ENCODE measurements around the gene CDX4. TPM values are rescaled to one million over a fixed set of nuclear protein-coding genes. Genes with fewer than 3 reads are reported as not detected.

The CDX4 gene
- total RNA-seq (not detected), polyA plus RNA-seq (not detected)
- long read RNA-seq, donor 1 = 0 reads
- long read RNA-seq, donor 2 = 0 reads
- long read RNA-seq, donor 3 = 0 reads
- long read RNA-seq, donor 4 = 0 reads
- long read RNA-seq, donor 5 = 0 reads
- long read RNA-seq, donor 6 = 0 reads
- long read RNA-seq, donor 7 = 0 reads
- long read RNA-seq, donor 8 = 0 reads
- long read RNA-seq, donor 9 = 0 reads
- long read RNA-seq, donor 10 = 0 reads

- Histone ChIP-seq H3K27ac (ENCODE audit: low read depth in 1 of 2, low read length in 1 of 2) (no peak within 1 kb of the TSS), H3K4me3 (ENCODE audit: low read length in 2 of 2) (no peak within 1 kb of the TSS), H3K36me3 (ENCODE audit: control insufficient read depth in 2 of 2, insufficient read depth in 2 of 2, low read length in 1 of 2) (no peaks in the 10 kb centered on the region), H3K4me1 (ENCODE audit: control insufficient read depth in 2 of 2, insufficient read depth in 2 of 2, low read length in 2 of 2) (no peaks in the 10 kb centered on the region), H3K9me3 (ENCODE audit: control insufficient read depth in 2 of 2, insufficient read depth in 1 of 2, low read length in 1 of 2) (no peaks in the 10 kb centered on the region), H3K27me3 (ENCODE audit: control insufficient read depth in 2 of 2, insufficient read depth in 1 of 2, low read length in 1 of 2) (peaks cover 2 to 27% of the 10 kb centered on the region in 2 donors)
- no peak for DNase-seq (ENCODE audit: low read depth in 6 of 9, low spot score in 9 of 9)
- WGBS = 29% methylated on average over 7 of the region's 7 CpGs
These were observed at the start of gene CDX4 for GRCh38 chrX:73446831-73447230. Gene CDX4 (plus strand): TSS chrX:73447053. CDS start chrX:73447254, 201 bp downstream.

GRCh38 chrX:73398185-73398914 is 48.5 kb upstream of the CDX4 start:
- Histone ChIP-seq H3K4me3 (ENCODE audit: low read length in 2 of 2) (no peak overlapping the region), H3K4me1 (ENCODE audit: control insufficient read depth in 2 of 2, insufficient read depth in 2 of 2, low read length in 2 of 2) (no peaks in the 10 kb centered on the region), H3K36me3 (ENCODE audit: control insufficient read depth in 2 of 2, insufficient read depth in 2 of 2, low read length in 1 of 2) (no peaks in the 10 kb centered on the region), H3K9me3 (ENCODE audit: control insufficient read depth in 2 of 2, insufficient read depth in 1 of 2, low read length in 1 of 2) (no peaks in the 10 kb centered on the region), H3K27ac (ENCODE audit: low read depth in 1 of 2, low read length in 1 of 2) (no peak overlapping the region), H3K27me3 (ENCODE audit: control insufficient read depth in 2 of 2, insufficient read depth in 1 of 2, low read length in 1 of 2) (no peaks in the 10 kb centered on the region)
- 73% methylated on average over 2 of the region's 2 CpGs for WGBS
- DNase-seq (ENCODE audit: low read depth in 6 of 9, low spot score in 9 of 9) = no peak

GRCh38 chrX:73400136-73400748 is 46.6 kb upstream of the CDX4 start:
- no peaks in the 10 kb centered on the region for H3K27me3 ChIP-seq (ENCODE audit: control insufficient read depth in 2 of 2, insufficient read depth in 1 of 2, low read length in 1 of 2)
- H3K27ac ChIP-seq (ENCODE audit: low read depth in 1 of 2, low read length in 1 of 2) = no peak overlapping the region
- H3K4me1 ChIP-seq (ENCODE audit: control insufficient read depth in 2 of 2, insufficient read depth in 2 of 2, low read length in 2 of 2) = no peaks in the 10 kb centered on the region
- H3K36me3 ChIP-seq (ENCODE audit: control insufficient read depth in 2 of 2, insufficient read depth in 2 of 2, low read length in 1 of 2) = no peaks in the 10 kb centered on the region
- no peaks in the 10 kb centered on the region for H3K9me3 ChIP-seq (ENCODE audit: control insufficient read depth in 2 of 2, insufficient read depth in 1 of 2, low read length in 1 of 2)
- H3K4me3 ChIP-seq (ENCODE audit: low read length in 2 of 2) = no peak overlapping the region
- 86% methylated on average over 4 of the region's 4 CpGs for WGBS
- no peak for DNase-seq (ENCODE audit: low read depth in 6 of 9, low spot score in 9 of 9)

- Histone ChIP-seq H3K27ac (ENCODE audit: low read depth in 1 of 2, low read length in 1 of 2) (no peak overlapping the region), H3K4me1 (ENCODE audit: control insufficient read depth in 2 of 2, insufficient read depth in 2 of 2, low read length in 2 of 2) (no peaks in the 10 kb centered on the region), H3K27me3 (ENCODE audit: control insufficient read depth in 2 of 2, insufficient read depth in 1 of 2, low read length in 1 of 2) (no peaks in the 10 kb centered on the region), H3K4me3 (ENCODE audit: low read length in 2 of 2) (no peak overlapping the region), H3K9me3 (ENCODE audit: control insufficient read depth in 2 of 2, insufficient read depth in 1 of 2, low read length in 1 of 2) (no peaks in the 10 kb centered on the region), H3K36me3 (ENCODE audit: control insufficient read depth in 2 of 2, insufficient read depth in 2 of 2, low read length in 1 of 2) (no peaks in the 10 kb centered on the region)
- 42% methylated on average over 9 of the region's 9 CpGs for WGBS
- no peak for DNase-seq (ENCODE audit: low read depth in 6 of 9, low spot score in 9 of 9)
These were observed 45.1 kb upstream of the CDX4 start for GRCh38 chrX:73401591-73402266.

- H3K9me3 ChIP-seq (ENCODE audit: control insufficient read depth in 2 of 2, insufficient read depth in 1 of 2, low read length in 1 of 2) = no peaks in the 10 kb centered on the region
- H3K27ac ChIP-seq (ENCODE audit: low read depth in 1 of 2, low read length in 1 of 2) = no peak overlapping the region
- no peak overlapping the region for H3K4me3 ChIP-seq (ENCODE audit: low read length in 2 of 2)
- no peaks in the 10 kb centered on the region for H3K27me3 ChIP-seq (ENCODE audit: control insufficient read depth in 2 of 2, insufficient read depth in 1 of 2, low read length in 1 of 2)
- no peaks in the 10 kb centered on the region for H3K4me1 ChIP-seq (ENCODE audit: control insufficient read depth in 2 of 2, insufficient read depth in 2 of 2, low read length in 2 of 2)
- DNase-seq (ENCODE audit: low read depth in 6 of 9, low spot score in 9 of 9) = no peak
- H3K36me3 ChIP-seq (ENCODE audit: control insufficient read depth in 2 of 2, insufficient read depth in 2 of 2, low read length in 1 of 2) = no peaks in the 10 kb centered on the region
These were observed 33.9 kb upstream of the CDX4 start for GRCh38 chrX:73412930-73413329.

- DNase-seq (ENCODE audit: low read depth in 6 of 9, low spot score in 9 of 9) = no peak
These were observed 500 bp downstream of the CDX4 start for GRCh38 chrX:73447311-73447794.

GRCh38 chrX:73448379-73448778 is 1.5 kb downstream of the CDX4 start:
- 9% methylated on average over 20 of the region's 20 CpGs for WGBS
- Histone ChIP-seq H3K36me3 (ENCODE audit: control insufficient read depth in 2 of 2, insufficient read depth in 2 of 2, low read length in 1 of 2) (no peaks in the 10 kb centered on the region), H3K9me3 (ENCODE audit: control insufficient read depth in 2 of 2, insufficient read depth in 1 of 2, low read length in 1 of 2) (no peaks in the 10 kb centered on the region), H3K27me3 (ENCODE audit: control insufficient read depth in 2 of 2, insufficient read depth in 1 of 2, low read length in 1 of 2) (peaks cover 2 to 27% of the 10 kb centered on the region in 2 donors), H3K4me3 (ENCODE audit: low read length in 2 of 2) (no peak overlapping the region), H3K27ac (ENCODE audit: low read depth in 1 of 2, low read length in 1 of 2) (no peak overlapping the region), H3K4me1 (ENCODE audit: control insufficient read depth in 2 of 2, insufficient read depth in 2 of 2, low read length in 2 of 2) (no peaks in the 10 kb centered on the region)
- no peak for DNase-seq (ENCODE audit: low read depth in 6 of 9, low spot score in 9 of 9)

More at GRCh38 chrX:73447311-73447794, 500 bp downstream of the CDX4 start:
- H3K4me3 ChIP-seq (ENCODE audit: low read length in 2 of 2) = no peak overlapping the region
- peaks cover 2 to 27% of the 10 kb centered on the region in 2 donors for H3K27me3 ChIP-seq (ENCODE audit: control insufficient read depth in 2 of 2, insufficient read depth in 1 of 2, low read length in 1 of 2)
- WGBS = 13% methylated on average over 34 of the region's 34 CpGs
- H3K9me3 ChIP-seq (ENCODE audit: control insufficient read depth in 2 of 2, insufficient read depth in 1 of 2, low read length in 1 of 2) = no peaks in the 10 kb centered on the region
- no peaks in the 10 kb centered on the region for H3K36me3 ChIP-seq (ENCODE audit: control insufficient read depth in 2 of 2, insufficient read depth in 2 of 2, low read length in 1 of 2)
- no peak overlapping the region for H3K27ac ChIP-seq (ENCODE audit: low read depth in 1 of 2, low read length in 1 of 2)
- no peaks in the 10 kb centered on the region for H3K4me1 ChIP-seq (ENCODE audit: control insufficient read depth in 2 of 2, insufficient read depth in 2 of 2, low read length in 2 of 2)

GRCh38 chrX:73455171-73455570 is 8.3 kb downstream of the CDX4 start:
- 0% methylated on average over 1 of the region's 1 CpG for WGBS
- Histone ChIP-seq H3K36me3 (ENCODE audit: control insufficient read depth in 2 of 2, insufficient read depth in 2 of 2, low read length in 1 of 2) (no peaks in the 10 kb centered on the region), H3K4me3 (ENCODE audit: low read length in 2 of 2) (no peak overlapping the region), H3K27ac (ENCODE audit: low read depth in 1 of 2, low read length in 1 of 2) (no peak overlapping the region), H3K27me3 (ENCODE audit: control insufficient read depth in 2 of 2, insufficient read depth in 1 of 2, low read length in 1 of 2) (no peaks in the 10 kb centered on the region), H3K9me3 (ENCODE audit: control insufficient read depth in 2 of 2, insufficient read depth in 1 of 2, low read length in 1 of 2) (no peaks in the 10 kb centered on the region), H3K4me1 (ENCODE audit: control insufficient read depth in 2 of 2, insufficient read depth in 2 of 2, low read length in 2 of 2) (no peaks in the 10 kb centered on the region)
- no peak for DNase-seq (ENCODE audit: low read depth in 6 of 9, low spot score in 9 of 9)

- no peaks in the 10 kb centered on the region for H3K4me1 ChIP-seq (ENCODE audit: control insufficient read depth in 2 of 2, insufficient read depth in 2 of 2, low read length in 2 of 2)
- H3K4me3 ChIP-seq (ENCODE audit: low read length in 2 of 2) = no peak overlapping the region
- no peak overlapping the region for H3K27ac ChIP-seq (ENCODE audit: low read depth in 1 of 2, low read length in 1 of 2)
- DNase-seq (ENCODE audit: low read depth in 6 of 9, low spot score in 9 of 9) = no peak
- no peaks in the 10 kb centered on the region for H3K9me3 ChIP-seq (ENCODE audit: control insufficient read depth in 2 of 2, insufficient read depth in 1 of 2, low read length in 1 of 2)
- no peaks in the 10 kb centered on the region for H3K27me3 ChIP-seq (ENCODE audit: control insufficient read depth in 2 of 2, insufficient read depth in 1 of 2, low read length in 1 of 2)
- H3K36me3 ChIP-seq (ENCODE audit: control insufficient read depth in 2 of 2, insufficient read depth in 2 of 2, low read length in 1 of 2) = no peaks in the 10 kb centered on the region
These were observed 10.5 kb downstream of the CDX4 start for GRCh38 chrX:73457306-73457705.

Data from thymus (tissue), 14 donors.